Fibroblast of the conjunctiva (primary cell): Measurements from ENCODE around the gene HOXA5.

Experiments used
- DNase-seq: peaks from one replicate; pipeline ENCODE4 v3.0.0-alpha.2; 2010; ENCODE audit warnings: low read depth

The HOXA5 gene

DNA sequence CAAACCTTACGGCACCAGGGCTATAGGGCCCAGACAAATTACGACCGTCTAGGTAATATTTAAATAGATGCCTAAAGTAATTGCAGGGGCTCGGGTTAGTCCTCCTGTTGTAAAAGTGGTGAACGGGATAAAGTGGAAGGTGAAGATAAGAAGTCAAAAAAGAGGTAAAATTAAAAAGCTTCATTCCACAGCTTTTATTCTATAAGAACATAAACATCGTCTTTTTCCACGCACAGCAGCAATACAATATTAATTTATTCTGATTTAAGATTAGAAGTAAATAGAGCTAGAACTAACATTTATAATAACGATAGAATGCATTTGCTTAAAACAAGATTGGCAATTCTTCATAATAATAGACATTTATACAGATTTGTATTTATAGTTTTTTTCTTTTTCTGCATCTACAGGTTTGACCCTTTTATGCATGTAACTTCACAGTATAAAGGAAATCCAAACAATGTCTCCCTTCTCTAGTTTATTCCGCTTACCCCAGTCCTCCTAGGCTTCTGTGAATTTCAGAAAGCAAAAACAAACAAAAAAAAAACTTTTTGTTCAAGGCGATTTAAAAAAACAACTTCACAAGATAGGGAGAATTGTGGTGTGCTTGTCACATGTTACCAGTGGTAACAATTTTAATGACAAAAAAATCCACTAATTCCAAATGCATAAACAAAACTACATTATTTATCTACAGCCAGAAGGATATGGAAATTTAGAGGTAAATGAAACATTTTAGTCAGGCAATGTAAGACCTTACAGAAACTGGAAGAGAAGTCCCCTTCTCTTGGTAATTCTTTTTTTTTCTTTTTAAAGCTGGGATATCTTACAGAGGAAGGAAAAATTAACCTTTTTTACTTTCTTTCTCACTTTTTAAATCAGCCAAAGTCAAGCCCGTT lies 27.2 kb upstream of the HOXA5 start:
- DNase-seq, result no peak

- DNase-seq, result no peak
Measured at GRCh38 chr7:27169658-27170425, 26.4 kb upstream of the HOXA5 start.

GRCh38 chr7:27168265-27168947 lies 24.9 kb upstream of the HOXA5 start:
- DNase-seq, result no peak

- no peak for DNase-seq
Measured at GRCh38 chr7:27167916-27168264, 24.4 kb upstream of the HOXA5 start.

- no peak for DNase-seq
Measured at GRCh38 chr7:27166531-27167505, 23.3 kb upstream of the HOXA5 start.

GRCh38 chr7:27165996-27166530 lies 22.6 kb upstream of the HOXA5 start:
- no peak for DNase-seq

DNA sequence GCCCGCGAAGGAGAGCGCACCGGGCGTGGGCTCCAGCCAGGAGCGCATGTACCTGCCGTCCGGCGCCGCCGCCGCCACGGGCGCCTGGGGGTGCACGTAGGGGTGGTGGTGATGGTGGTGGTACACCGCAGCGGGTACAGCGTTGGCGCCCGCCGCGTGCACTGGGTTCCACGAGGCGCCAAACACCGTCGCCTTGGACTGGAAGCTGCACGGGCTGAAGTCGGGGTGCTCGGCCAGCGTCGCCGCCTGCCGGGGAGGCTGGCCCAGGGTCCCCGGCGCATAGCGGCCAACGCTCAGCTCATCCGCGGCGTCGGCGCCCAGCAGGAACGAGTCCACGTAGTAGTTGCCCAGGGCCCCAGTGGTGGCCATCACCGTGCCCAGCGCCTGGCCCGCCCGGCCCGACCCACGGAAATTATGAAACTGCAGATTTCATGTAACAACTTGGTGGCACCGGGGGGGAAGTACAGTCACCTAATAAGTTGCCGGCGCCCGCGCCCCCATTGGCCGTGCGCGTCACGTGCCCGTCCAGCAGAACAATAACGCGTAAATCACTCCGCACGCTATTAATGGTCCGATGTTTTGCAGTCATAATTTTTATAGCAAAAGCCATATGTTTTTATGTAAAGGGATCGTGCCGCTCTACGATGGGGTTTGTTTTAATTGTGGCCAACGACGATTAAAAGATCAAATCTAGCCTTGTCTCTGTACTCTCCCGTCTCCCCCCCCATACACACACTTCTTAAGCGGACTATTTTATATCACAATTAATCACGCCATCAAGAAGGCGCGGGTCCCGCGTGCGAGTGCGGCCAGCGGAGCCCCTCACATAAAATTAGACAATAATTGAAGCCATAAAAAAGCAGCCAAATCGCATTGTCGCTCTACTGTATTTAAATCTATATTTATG lies 21.9 kb upstream of the HOXA5 start, which contains the start of gene HOXA9:
Gene HOXA9 (minus strand): TSS at position 449 of the 907 bp plus-strand sequence. CDS start 80 bp downstream, at position 369.
- no peak for DNase-seq

- DNase-seq, result no peak
Measured at GRCh38 chr7:27164367-27165088, 21.0 kb upstream of the HOXA5 start.

GRCh38 chr7:27164045-27164366 lies 20.5 kb upstream of the HOXA5 start:
- DNase-seq, result no peak

DNA sequence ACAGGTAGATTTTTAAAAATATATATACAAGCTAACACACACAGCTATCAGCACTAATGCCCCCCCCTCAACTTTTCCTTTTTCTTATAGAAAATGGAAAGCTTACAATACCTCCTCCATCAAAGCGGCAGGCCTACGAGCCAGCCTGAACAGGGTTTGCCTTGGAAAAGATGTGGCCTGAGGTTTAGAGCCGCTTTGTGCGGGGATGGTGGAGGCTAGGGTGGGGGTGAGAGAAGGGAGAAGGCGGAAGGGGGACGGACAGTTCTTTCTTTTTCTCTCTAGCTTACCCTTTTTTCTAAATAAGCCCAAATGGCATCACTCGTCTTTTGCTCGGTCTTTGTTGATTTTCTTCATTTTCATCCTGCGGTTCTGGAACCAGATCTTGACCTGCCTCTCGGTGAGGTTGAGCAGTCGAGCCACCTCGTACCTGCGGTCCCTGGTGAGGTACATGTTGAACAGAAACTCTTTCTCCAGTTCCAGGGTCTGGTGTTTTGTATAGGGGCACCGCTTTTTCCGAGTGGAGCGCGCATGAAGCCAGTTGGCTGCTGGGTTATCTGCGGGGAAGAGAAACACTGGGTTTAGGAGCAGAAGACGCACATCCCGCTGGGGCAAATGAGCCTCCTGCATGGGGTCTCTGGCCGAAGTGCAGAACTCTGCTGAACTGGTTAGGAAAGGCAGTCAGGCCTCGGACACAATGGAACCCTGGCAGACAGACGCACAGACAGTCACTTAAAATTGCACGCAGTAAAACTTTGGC lies 20.0 kb upstream of the HOXA5 start:
- DNase-seq, result no peak

DNA sequence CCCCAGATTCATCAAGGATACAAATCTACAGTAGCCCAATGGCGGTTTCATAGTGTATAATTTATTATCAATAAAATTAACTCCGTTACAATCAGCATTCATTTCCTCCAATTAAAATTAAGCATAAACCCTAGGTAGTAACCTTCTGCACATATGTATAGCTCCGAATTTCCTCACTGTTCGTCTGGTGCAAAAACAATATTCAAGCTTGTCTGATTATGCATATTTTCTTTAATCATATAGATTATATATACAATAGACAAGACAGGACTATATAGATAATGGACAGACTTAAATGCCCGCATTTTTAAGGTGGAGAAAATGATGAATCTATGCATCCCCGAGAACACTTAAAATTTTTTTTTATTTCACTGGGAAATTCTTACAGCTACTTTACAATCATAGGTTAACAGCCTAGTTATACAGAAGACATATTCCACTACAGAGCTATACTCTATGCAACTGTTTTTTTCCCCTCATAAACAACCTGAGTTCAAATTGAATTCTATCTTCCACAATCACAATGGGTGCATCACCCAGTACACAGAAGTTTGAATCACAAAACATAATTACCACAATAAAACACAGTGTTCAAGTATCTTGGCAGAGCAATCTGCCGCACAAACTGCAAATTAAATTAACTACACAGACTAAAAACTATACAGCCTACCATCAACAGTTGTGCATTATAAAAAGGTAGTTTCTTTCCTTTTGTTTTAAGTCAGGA lies 19.2 kb upstream of the HOXA5 start:
- no peak for DNase-seq

GRCh38 chr7:27161721-27162560 lies 18.5 kb upstream of the HOXA5 start:
- DNase-seq, result no peak

- DNase-seq, result no peak
Measured at GRCh38 chr7:27161214-27161720, 17.8 kb upstream of the HOXA5 start.

DNA sequence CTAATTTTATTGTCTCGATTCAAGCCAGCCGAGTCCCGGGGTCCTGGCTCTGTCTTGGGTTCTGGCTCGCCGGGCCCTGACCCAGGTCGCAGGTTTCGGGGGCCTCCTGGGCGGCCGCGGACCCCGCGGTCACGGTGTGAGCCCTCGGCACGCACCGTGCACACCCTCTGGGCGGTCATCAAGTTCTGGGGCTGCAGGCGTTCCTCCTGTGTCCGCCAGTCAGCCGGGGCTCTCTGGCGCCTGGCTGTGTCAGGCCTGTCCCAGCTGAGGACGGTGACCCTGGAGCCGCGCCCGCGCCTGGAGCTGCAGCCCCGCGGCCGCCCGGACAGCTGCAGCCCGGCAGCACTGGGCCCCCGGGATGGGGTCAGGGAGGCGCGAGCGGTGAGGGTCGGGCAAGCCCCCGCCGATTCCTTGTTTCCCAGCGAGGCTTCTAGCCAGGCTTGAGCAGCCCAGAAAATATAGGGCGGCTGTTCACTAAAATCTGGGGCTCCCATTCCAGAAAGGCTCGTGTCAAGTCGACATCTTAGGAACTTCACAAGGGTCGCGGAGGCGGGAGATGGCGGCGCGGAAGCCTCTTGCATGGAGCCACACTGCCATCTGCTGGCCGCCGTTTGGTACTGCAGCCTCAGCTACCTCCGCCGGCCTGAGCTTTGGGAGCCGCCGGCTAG lies 17.2 kb upstream of the HOXA5 start:
- DNase-seq, result peak; percentile 65

DNA sequence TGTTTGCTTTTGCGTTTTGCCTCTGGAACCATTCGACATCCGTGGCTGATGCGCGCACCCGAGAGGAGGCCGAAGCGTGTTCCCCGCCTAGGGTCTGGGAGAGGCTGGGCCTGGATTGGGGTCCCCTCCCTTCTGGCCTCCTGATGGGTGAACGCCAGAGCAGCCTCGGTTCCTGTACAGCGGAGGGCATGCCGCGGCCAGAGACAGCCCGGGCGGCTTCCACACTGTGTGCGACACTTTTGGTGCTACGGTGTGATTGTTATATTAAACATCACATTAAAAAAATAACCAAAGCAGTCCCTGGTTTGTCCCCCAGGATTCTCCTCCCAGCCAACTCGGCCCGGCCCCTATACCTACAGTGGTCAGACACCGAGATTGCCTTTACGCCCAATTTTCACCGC lies 16.7 kb upstream of the HOXA5 start:
- no peak for DNase-seq
